K562 (cell line): ENCODE results near the gene SLC35E1. TPM values are rescaled to one million over a fixed set of nuclear protein-coding genes. Genes with fewer than 3 reads are reported as not detected.

Source experiments
- ADNP ChIP-seq: fragments of 200-800 bp; sonication (Bioruptor generic); IDR thresholded peaks from 2 replicates; pipeline ENCODE4 v1.6.1; 2016; ENCODE audit warnings: missing genetic modification characterization, missing compliant biosample characterization
- ASH1L ChIP-seq: fragments of 450-650 bp; IDR thresholded peaks from 2 replicates; pipeline ENCODE4 v1.6.1; 2018; ENCODE audit warnings: borderline replicate concordance, mild to moderate bottlenecking, low read depth; ENCODE audit not compliant: partially characterized antibody
- BRCA1 ChIP-seq, 2 experiments: fragments of 450-650 bp in 1 of 2; sonication (generic) in 1 of 2; formaldehyde crosslinking in 1 of 2; IDR thresholded peaks; 2 replicates each; pipeline versions ENCODE4 v1.5.0 to v1.6.1; 2017 to 2020; ENCODE audit warnings: mild to moderate bottlenecking in 1 of 2, missing genetic modification reagents in 1 of 2
- CBX1 ChIP-seq: sonication (generic); IDR thresholded peaks from 2 replicates; pipeline ENCODE4 v1.6.1; 2016; ENCODE audit warnings: antibody characterized with exemption, low read depth, mild to moderate bottlenecking
- EGR1 ChIP-seq: fragments of 450-650 bp; conservative IDR thresholded peaks from 2 replicates; pipeline ENCODE4 v1.6.1; 2017; ENCODE audit warnings: mild to moderate bottlenecking
- ETV5 ChIP-seq: sonication (generic); formaldehyde crosslinking; IDR thresholded peaks from 2 replicates; pipeline ENCODE4 v1.4.0; 2020; ENCODE audit warnings: low read depth, mild to moderate bottlenecking, missing genetic modification reagents
- HCFC1 ChIP-seq: IDR thresholded peaks from 2 replicates; pipeline ENCODE4 v1.6.1; 2012; ENCODE audit warnings: low read depth, low read length, improper control_type of control experiment
- HDGF ChIP-seq: fragments of 450-650 bp; IDR thresholded peaks from 2 replicates; pipeline ENCODE4 v1.6.1; 2016
- KDM5B ChIP-seq: fragments of 200-600 bp; sonication (generic); IDR thresholded peaks from 2 replicates; pipeline ENCODE4 v1.6.1; 2012; ENCODE audit warnings: low read depth, mild to moderate bottlenecking, moderate library complexity, low read length, control low read depth, inconsistent platforms; ENCODE audit not compliant: insufficient replicate concordance
- KLF1 ChIP-seq: fragments of 450-650 bp; IDR thresholded peaks from 2 replicates; pipeline ENCODE4 v1.6.1; 2016; ENCODE audit warnings: missing genetic modification characterization, missing compliant biosample characterization
- NR3C1 ChIP-seq: sonication (generic); formaldehyde crosslinking; IDR thresholded peaks from 2 replicates; pipeline ENCODE4 v1.8.1; 2022; ENCODE audit warnings: missing genetic modification reagents
- PCBP1 ChIP-seq: fragments of 200-400 bp; formaldehyde crosslinking; IDR thresholded peaks from 2 replicates; pipeline ENCODE4 v1.6.1; 2018; ENCODE audit warnings: mild to moderate bottlenecking, low read depth, low read length; ENCODE audit not compliant: poor library complexity, severe bottlenecking
- SIN3B ChIP-seq: fragments of 450-650 bp; IDR thresholded peaks from 2 replicates; pipeline ENCODE4 v1.6.1; 2017; ENCODE audit warnings: low read depth, mild to moderate bottlenecking, moderate library complexity
- TAF1 ChIP-seq: IDR thresholded peaks from 2 replicates; pipeline ENCODE4 v1.6.1; 2011; ENCODE audit warnings: mild to moderate bottlenecking, low read length, moderate library complexity; ENCODE audit not compliant: insufficient read depth, control insufficient read depth, severe bottlenecking; ENCODE audit errors: extremely low read depth
- TRIM24 ChIP-seq, 2 experiments: fragments of 450-650 bp; IDR thresholded peaks; 2 replicates each; pipeline ENCODE4 v1.6.1; 2016
- ZFP36 ChIP-seq: fragments of 150-350 bp; IDR thresholded peaks from 2 replicates; pipeline ENCODE4 v1.6.1; 2018; ENCODE audit warnings: low read length, low read depth; ENCODE audit not compliant: partially characterized antibody
- ZNF143 ChIP-seq: sonication (generic); formaldehyde crosslinking; IDR thresholded peaks from 2 replicates; pipeline ENCODE4 v1.9.0; 2022; ENCODE audit warnings: mild to moderate bottlenecking, missing genetic modification reagents
- ZNF347 ChIP-seq: fragments of 450-650 bp; formaldehyde crosslinking; IDR thresholded peaks from 2 replicates; pipeline ENCODE4 v1.4.0; 2020; ENCODE audit warnings: low read depth, mild to moderate bottlenecking, moderate library complexity
- ZNF408 ChIP-seq: fragments of 250-450 bp; sonication (Bioruptor Pico); IDR thresholded peaks from 2 replicates; pipeline ENCODE4 v1.4.0; 2020; ENCODE audit warnings: low read depth, mild to moderate bottlenecking, moderate library complexity
- polyA plus RNA-seq, 8 experiments: library from polyadenylated mRNA; depleted of rRNA in 4 of 8; stranded (reverse) in 5 of 8; unstranded in 3 of 8; fragments of >200 nt; fragmentation: Nextera tagmentation in 2 of 8; fragmentation: Illumina TruSeq in 1 of 8; extraction: Ambion mirVana in 2 of 8; extraction: Trizol in 1 of 8; gene quantifications; 2 replicates each; pipeline versions ENCODE4 v1.2.1 to v1.2.3, GENCODE V29; 2011 to 2014; ENCODE audit warnings: inconsistent platforms in 1 of 8, missing spikeins in 1 of 8
- total RNA-seq, 7 experiments: library from RNA; depleted of rRNA in 6 of 7; stranded (reverse); fragments of >200 nt in 6 of 7; fragmentation: Illumina TruSeq in 2 of 7; extraction: Trizol in 2 of 7; gene quantifications; 2 replicates each; pipeline versions ENCODE4 v1.2.1 to v1.2.3, GENCODE V29; 2011 to 2021; ENCODE audit warnings: low replicate concordance in 1 of 7
- TF ChIP-seq, protein P1 (sequence below), 3 experiments: IDR thresholded peaks in 2 of 3; conservative IDR thresholded peaks in 1 of 3; 2 replicates each; pipeline ENCODE4 v1.5.1; 2011 to 2012; ENCODE audit warnings: low read length in 3 of 3, mild to moderate bottlenecking in 3 of 3, control low read depth in 2 of 3, improper control_type of control experiment in 1 of 3, inconsistent platforms in 1 of 3, low read depth in 1 of 3, mixed read lengths in 1 of 3, moderate library complexity in 1 of 3; ENCODE audit not compliant: insufficient read depth in 2 of 3
- TF ChIP-seq, protein P2 (sequence below): sonication (generic); formaldehyde crosslinking; IDR thresholded peaks from 2 replicates; pipeline ENCODE4 v1.9.0; 2022; ENCODE audit warnings: mild to moderate bottlenecking, missing genetic modification reagents
- TF ChIP-seq, protein P3 (sequence below): fragments of 450-650 bp; IDR thresholded peaks from 2 replicates; pipeline ENCODE4 v1.6.1; 2016; ENCODE audit warnings: antibody characterized with exemption
- TF ChIP-seq, protein P4 (sequence below): fragments of 250-450 bp; sonication (Bioruptor Pico); IDR thresholded peaks from 2 replicates; pipeline ENCODE4 v1.8.0; 2022; ENCODE audit warnings: inconsistent platforms, mild to moderate bottlenecking, moderate library complexity, borderline replicate concordance

The SLC35E1 gene
- total and polyA plus RNA-seq, 9 of the 15 experiments (the other 6 are each of a cell fraction or from before 2014, with no cell fraction given): 15.0 to 40.1 (median 25.7) TPM

DNA sequence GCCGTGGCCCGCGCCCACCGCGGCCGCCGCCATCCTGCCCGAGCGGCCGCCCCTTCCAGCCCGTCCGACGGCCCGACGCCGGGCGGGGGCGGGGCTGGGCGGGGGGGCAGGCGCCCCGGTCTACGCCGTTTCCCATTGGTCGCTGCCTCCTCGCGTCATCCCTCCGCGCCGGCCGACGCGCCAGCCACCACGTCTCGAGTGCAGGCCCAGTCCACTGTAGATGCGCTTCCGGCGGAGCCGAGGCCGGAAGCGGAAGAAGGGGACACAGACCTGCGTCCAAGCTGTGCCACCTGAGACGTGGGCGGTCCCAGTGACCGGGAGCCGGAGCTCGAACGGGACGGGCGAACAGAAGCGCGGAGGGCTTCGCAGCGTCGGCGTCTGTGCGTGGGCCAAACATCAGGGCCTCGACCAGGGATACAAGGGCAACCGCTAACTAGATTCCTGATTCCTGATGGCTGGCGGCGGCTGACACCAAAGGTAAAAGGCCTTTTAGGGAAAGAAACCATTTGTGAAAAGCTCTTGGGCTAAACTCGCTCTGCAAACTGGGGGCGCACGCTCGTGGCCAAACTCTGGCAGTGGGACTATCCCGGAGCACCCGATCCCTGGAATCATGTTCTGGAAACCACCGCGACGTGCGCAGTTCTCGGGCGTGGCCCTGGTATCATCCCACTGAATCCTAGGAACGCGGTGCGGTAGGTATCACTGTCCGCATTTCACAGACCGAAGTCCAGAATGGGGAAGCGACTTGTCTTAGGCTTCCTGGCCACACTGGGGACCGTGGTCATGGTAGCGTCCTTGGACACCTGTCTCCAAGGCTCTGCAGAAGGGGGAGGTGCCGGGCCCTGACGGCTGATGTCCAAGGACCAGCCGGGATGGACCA is at the start of gene SLC35E1 (continued):
- TF ChIP-seq ZNF347 (CRISPR knock-in tag) (no peak), SIN3B (peak; percentile 73; the same call in 1 of the 2 replicates), KLF1 (tag) (0 out of 2 replicates have a peak, but pooled peaks have one; percentile 25), ZFP36 (peak; percentile 84), HDGF (no peak), ETV5 (CRISPR knock-in tag) (peak; percentile 88), ZNF408 (CRISPR knock-in tag) (no peak), ZNF143 (CRISPR knock-in tag) (no peak), ASH1L (no peak), EGR1 (peak; percentile 95), NR3C1 (no peak), ADNP (no peak), TRIM24 (IDR thresholded peaks at IDR 0.05) (0 out of 4 replicates have a peak, but pooled peaks of 1 of the 2 experiments have one; percentile 29), KDM5B (peak; percentile 91), BRCA1 (IDR thresholded peaks at IDR 0.05) (no peak), BRCA1 (CRISPR knock-in tag; IDR thresholded peaks at IDR 0.05) (no peak), TAF1 (peak; percentile 59), PCBP1 (peak; percentile 76), HCFC1 (peak; percentile 89), CBX1 (no peak)
- TF ChIP-seq, protein P1, sequence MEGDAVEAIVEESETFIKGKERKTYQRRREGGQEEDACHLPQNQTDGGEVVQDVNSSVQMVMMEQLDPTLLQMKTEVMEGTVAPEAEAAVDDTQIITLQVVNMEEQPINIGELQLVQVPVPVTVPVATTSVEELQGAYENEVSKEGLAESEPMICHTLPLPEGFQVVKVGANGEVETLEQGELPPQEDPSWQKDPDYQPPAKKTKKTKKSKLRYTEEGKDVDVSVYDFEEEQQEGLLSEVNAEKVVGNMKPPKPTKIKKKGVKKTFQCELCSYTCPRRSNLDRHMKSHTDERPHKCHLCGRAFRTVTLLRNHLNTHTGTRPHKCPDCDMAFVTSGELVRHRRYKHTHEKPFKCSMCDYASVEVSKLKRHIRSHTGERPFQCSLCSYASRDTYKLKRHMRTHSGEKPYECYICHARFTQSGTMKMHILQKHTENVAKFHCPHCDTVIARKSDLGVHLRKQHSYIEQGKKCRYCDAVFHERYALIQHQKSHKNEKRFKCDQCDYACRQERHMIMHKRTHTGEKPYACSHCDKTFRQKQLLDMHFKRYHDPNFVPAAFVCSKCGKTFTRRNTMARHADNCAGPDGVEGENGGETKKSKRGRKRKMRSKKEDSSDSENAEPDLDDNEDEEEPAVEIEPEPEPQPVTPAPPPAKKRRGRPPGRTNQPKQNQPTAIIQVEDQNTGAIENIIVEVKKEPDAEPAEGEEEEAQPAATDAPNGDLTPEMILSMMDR (IDR thresholded peaks at IDR 0.05 in 2 of 3, conservative IDR thresholded peaks at IDR 0.05 in 1 of 3; ENCODE audit: insufficient read depth in 2 of 3, low read depth in 1 of 3, low read length in 3 of 3): no peak
- TF ChIP-seq, protein P2, sequence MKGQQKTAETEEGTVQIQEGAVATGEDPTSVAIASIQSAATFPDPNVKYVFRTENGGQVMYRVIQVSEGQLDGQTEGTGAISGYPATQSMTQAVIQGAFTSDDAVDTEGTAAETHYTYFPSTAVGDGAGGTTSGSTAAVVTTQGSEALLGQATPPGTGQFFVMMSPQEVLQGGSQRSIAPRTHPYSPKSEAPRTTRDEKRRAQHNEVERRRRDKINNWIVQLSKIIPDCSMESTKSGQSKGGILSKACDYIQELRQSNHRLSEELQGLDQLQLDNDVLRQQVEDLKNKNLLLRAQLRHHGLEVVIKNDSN (CRISPR knock-in tag): no peak
- TF ChIP-seq, protein P3, sequence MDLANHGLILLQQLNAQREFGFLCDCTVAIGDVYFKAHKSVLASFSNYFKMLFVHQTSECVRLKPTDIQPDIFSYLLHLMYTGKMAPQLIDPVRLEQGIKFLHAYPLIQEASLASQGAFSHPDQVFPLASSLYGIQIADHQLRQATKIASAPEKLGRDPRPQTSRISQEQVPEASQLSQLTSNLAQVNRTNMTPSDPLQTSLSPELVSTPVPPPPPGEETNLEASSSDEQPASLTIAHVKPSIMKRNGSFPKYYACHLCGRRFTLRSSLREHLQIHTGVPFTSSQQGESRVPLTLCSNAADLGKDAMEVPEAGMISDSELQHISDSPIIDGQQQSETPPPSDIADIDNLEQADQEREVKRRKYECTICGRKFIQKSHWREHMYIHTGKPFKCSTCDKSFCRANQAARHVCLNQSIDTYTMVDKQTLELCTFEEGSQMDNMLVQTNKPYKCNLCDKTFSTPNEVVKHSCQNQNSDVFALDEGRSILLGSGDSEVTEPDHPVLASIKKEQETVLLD: no peak
- TF ChIP-seq, protein P4, sequence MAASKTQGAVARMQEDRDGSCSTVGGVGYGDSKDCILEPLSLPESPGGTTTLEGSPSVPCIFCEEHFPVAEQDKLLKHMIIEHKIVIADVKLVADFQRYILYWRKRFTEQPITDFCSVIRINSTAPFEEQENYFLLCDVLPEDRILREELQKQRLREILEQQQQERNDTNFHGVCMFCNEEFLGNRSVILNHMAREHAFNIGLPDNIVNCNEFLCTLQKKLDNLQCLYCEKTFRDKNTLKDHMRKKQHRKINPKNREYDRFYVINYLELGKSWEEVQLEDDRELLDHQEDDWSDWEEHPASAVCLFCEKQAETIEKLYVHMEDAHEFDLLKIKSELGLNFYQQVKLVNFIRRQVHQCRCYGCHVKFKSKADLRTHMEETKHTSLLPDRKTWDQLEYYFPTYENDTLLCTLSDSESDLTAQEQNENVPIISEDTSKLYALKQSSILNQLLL (CRISPR knock-in tag): no peak
